Myocyte (in vitro differentiated cells): ENCODE measurements around the gene EPHB6. TPM values are rescaled to one million over a fixed set of nuclear protein-coding genes. Genes with fewer than 3 reads are reported as not detected.

Experiments
- DNase-seq: peaks from one replicate; pipeline ENCODE4 v3.0.0-alpha.2; 2012; ENCODE audit warnings: low read depth
- total RNA-seq: library from RNA; depleted of rRNA; stranded (reverse); fragments of >200 nt; gene quantifications from 2 replicates; pipeline ENCODE4 v1.2.3, GENCODE V29; 2014

EPHB6 gene
- total RNA-seq, 1 donor from 2014 or later: 0.08 TPM

DNA sequence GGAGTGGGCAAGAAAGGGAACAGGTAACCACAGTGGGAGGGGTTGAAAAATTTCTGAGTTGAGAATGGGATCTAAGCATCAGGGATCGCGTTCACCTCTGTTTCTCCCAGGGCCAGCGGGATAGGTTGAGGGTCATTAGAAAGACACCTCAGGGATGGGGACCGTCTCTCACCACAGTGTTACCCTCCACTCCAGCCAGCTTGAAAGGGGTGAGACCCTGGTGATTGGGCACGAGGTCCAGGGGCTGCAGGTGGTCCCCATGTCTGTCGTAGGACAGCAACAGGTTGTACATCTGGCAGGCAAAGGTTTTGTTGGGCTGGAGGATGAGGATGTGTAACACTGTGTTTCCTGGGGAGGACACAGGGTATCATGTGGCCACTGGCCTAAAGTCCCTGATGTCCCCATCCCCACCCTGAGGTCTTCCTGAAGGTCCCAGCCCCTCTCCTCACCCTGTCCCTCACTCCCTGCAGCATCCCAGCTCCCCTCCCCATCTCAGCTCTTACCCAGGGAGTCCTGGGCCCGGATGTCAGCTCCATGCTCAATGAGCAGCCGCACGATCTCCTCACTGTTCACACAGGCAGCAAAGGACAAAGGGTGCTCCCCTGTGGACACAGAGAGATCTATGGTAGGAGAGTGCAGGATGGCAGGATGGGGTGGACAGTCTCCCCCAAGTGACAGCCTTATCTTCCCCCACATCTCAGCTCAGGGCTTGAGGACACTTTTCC, 21.5 kb downstream of the EPHB6 start:
- DNase-seq: no peak

GRCh38 chr7:142876991-142877910, 22.4 kb downstream of the EPHB6 start:
- DNase-seq: no peak

- no peak for DNase-seq
These were observed 23.4 kb downstream of the EPHB6 start for GRCh38 chr7:142878315-142878714.

DNA sequence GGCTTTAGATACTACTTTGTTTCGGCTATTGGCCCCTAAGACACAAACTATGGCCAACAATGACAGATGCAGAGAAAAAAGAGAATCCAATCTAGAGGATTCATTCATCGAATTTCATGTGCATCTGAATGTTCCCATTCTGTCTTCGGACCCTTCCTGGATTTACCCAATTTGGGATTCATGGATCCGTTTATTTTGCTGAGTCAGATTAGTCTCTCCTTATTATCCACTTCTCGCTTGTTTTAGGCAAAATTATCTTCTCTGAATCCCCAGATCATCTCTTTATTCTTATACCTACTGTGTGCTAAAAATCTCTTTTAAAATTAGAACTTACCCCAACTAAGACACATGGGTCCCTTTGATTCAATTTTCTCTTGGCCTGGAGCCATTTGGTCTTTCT, 24.2 kb downstream of the EPHB6 start:
- DNase-seq: no peak

- DNase-seq: peak; percentile 26
These were observed 26.1 kb downstream of the EPHB6 start for GRCh38 chr7:142880876-142881505.

- no peak for DNase-seq
These were observed 26.9 kb downstream of the EPHB6 start for GRCh38 chr7:142881586-142882337.

DNA sequence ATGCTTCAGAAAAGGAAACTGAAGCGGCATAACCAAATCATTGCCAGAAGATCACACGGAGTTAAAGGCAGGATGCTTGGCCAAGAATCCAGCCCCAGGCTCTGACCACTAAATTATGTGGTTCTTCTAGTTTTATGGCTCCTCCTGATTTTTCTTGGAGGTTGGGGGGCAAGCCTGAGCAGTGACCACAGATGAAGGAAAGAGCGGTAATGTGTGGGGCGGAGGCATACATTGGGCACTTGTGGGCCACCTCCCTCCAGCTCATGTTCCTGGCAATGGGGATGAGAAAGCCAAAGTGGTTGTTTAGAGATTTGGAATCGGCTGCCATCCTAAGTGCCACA, 27.4 kb downstream of the EPHB6 start:
- no peak for DNase-seq

- DNase-seq: no peak
These were observed 28.3 kb downstream of the EPHB6 start for GRCh38 chr7:142883145-142883544.

DNA sequence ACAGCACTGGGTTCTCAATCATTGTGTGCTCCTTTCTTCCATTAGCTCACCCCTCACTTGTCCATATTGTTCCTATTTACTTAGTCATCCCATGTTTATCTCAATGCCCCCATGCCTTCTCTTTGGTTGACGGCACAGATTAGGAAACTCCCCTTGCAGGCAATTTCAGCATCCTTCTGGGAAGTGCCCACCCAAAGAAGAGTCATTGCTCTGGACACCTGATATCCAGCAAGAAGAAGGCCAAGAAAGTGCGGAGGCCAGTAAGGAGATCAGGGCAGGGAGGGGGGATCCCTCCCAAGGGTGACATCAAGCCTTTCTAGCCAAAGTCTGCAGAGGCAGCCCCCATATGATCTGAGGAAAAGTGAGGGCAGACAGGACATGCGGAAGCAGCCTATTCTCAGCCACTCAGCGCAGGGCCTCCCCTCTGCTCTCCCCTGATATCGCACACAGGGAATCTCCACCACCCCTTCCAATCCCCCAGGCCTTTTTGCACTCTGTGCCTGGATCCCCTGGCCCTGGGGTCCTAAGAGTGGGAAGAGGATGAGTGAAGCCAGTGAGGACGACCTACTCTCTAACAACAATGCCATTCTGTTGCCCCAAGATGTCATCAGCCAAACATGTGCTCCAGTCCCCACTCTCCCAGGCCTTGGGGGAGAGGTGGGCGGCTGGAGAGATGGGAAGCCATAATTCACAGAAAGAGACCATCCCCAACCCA, 28.9 kb downstream of the EPHB6 start:
- no peak for DNase-seq

DNA sequence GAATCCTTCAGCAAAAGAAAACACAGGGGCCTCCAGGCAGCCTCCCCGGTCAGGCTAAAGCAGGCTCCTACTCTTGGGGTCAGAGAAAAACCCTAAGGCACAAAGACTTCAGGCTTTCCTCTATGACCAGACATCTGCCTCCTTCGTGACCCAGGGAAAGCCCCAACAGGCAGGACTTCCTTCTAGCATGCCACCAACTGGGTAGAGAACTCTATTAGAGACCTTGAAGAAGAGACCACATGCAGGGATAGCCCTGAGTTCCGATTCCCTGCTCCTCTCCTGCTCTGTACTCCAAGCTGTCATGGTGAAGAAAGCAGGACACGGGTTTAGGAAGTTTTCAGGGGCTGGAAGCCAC, 29.4 kb downstream of the EPHB6 start:
- DNase-seq: no peak

DNA sequence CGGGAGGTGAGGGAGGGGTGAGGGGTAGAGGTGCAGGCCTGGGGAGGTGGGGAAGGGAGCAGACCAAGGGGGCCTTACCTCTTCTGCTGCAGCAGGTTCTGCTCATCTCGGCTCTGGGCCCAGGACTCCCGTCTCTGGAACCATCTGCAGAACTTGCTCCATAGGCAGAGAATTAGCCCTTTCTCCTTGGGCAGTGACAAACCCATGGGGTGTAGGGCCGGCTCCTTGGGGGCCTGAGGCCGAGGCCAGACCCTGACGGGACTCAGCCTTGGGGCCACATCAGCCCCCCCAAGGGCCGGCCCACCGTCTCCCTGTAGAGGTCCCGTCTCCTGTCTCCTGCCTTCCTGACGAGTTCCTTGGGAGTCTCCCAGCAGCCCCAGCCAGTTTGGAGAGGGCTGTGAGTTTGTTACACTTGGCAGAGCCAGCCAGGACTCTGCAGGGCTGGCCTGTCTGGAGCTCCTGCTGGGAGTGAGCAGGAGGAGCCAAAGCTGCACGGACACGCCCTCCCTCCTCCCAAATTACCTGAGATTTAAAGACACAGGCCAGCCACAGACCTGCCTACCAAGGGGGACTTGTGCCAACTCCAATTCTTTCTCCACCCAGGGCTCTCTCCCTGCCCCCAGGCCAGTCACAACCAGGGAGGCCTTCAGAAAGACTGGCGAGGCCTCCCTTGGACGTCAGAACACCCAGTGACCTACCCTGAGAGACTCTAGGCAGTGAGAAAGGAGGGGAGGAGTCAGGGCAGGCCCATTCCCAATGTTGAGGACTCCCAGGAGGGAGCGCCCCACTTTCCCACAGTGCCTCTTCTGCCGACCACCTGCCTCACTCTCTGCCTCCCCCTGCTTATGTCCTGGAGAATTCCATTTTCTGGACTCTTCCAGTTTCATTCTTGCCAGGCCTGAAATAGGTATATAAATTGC, 30.7 kb downstream of the EPHB6 start, which contains the start of gene TRPV6:
TRPV6 (minus strand) TSS at position 435 of the 920 bp plus-strand sequence.
- DNase-seq: no peak

DNA sequence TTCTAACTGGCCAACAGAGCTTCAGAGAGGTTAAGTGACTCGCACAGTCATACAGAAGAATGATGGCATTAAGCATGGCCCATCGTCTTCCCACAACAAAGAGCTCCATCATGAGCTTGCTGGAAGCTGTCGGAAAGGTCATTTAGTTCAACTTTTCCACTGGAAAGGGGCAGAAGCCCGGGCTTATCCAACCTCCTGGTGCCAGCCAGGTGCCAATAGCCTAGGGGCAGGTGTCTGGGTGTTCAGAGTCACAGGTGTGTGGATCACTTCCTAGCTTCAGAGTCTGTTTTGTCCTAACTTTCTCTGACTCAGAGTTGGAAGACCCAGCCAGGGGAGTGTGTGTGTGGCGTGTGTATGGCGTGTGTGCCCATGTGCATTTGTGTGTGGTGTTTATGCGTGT, 32.0 kb downstream of the EPHB6 start:
- DNase-seq: no peak

GRCh38 chr7:142887282-142888015, 32.6 kb downstream of the EPHB6 start:
- no peak for DNase-seq

GRCh38 chr7:142889816-142890215, 34.9 kb downstream of the EPHB6 start:
- no peak for DNase-seq

- no peak for DNase-seq
These were observed 36.1 kb downstream of the EPHB6 start for GRCh38 chr7:142890874-142891485.

GRCh38 chr7:142891490-142892082, 36.7 kb downstream of the EPHB6 start:
- DNase-seq: no peak

GRCh38 chr7:142892951-142893350, 38.1 kb downstream of the EPHB6 start:
- no peak for DNase-seq
